Aorta (tissue), 5 donors: ENCODE measurements around the gene ADAMTS12. TPM values are rescaled to one million over a fixed set of nuclear protein-coding genes. Genes with fewer than 3 reads are reported as not detected.

Experiments used
- ATAC-seq: fragments of 200-7000 bp; cut with Tn5 transposase; one replicate; pipeline ENCODE4 v1.9.1; 2022; ENCODE audit warnings: moderate library complexity; ENCODE audit not compliant: low FRiP score
- DNase-seq, 2 donors: peaks; one replicate each; pipeline ENCODE4 v3.0.0-alpha.2; 2020
- H3K27ac ChIP-seq, 2 donors: one replicate each; pipeline ENCODE4 v1.5.1; 2013; ENCODE audit warnings: low read length in 2 of 2, mild to moderate bottlenecking in 2 of 2, moderate library complexity in 2 of 2, control low read depth in 1 of 2, inconsistent platforms in 1 of 2, low read depth in 1 of 2
- H3K27me3 ChIP-seq, 2 donors: one replicate each; pipeline ENCODE4 v1.6.1; 2013; ENCODE audit warnings: control low read depth in 1 of 2, low read length in 1 of 2, mild to moderate bottlenecking in 1 of 2, moderate library complexity in 1 of 2; ENCODE audit not compliant: insufficient read depth in 2 of 2, control insufficient read depth in 1 of 2
- H3K36me3 ChIP-seq, 2 donors: one replicate each; pipeline ENCODE4 v1.6.1; 2013; ENCODE audit warnings: control low read depth in 1 of 2, low read length in 1 of 2, mild to moderate bottlenecking in 1 of 2; ENCODE audit not compliant: insufficient read depth in 2 of 2, control insufficient read depth in 1 of 2
- H3K4me1 ChIP-seq, 2 donors: one replicate each; pipeline ENCODE4 v1.6.1; 2013; ENCODE audit warnings: low read length in 2 of 2, control low read depth in 1 of 2, mild to moderate bottlenecking in 1 of 2, moderate library complexity in 1 of 2; ENCODE audit not compliant: insufficient read depth in 2 of 2, control insufficient read depth in 1 of 2
- H3K4me3 ChIP-seq, 2 donors: one replicate each; pipeline ENCODE4 v1.5.1; 2013; ENCODE audit warnings: low read length in 2 of 2, control low read depth in 1 of 2, mild to moderate bottlenecking in 1 of 2
- H3K9me3 ChIP-seq: one replicate; pipeline ENCODE4 v1.6.1; 2013; ENCODE audit warnings: mild to moderate bottlenecking, low read length; ENCODE audit not compliant: control insufficient read depth
- WGBS, 2 donors: extraction: QIAGEN DNeasy Blood & Tissue Kit; methylation state at CpG; one replicate each; pipeline ENCODE4 v1.1.7; 2013; 5-methylcytosine and 5-hydroxymethylcytosine counted together
- intact Hi-C, 2 donors: fragments of 100-400 bp; cut with DNase I; formaldehyde crosslinking; loops; one replicate each; pipeline versions ENCODE4 v1.14.2 to v1.15.0; 2022
- polyA plus RNA-seq, 2 donors: library from polyadenylated mRNA; stranded (reverse); fragments of 200-250 nt; gene quantifications; one replicate each; pipeline ENCODE4 v1.2.3, GENCODE V29; 2013
- total RNA-seq, 2 donors: library from RNA; stranded (reverse); fragmentation: NEBNext Ultra II Directional; extraction: Animal tissue kit (Norgen Biotek cat#: 25700); gene quantifications; one replicate each; pipeline ENCODE4 v1.2.1, GENCODE V29; 2021
- donor health status: healthy with polysubstance abuse.
- donor health status: Bipolar disorder and iron deficiency.
- donor health status: DM: no; HTN: no; CAD: no.
- donor health status: DM: no; HTN: no; CAD: no.
- donor health status: DM: yes; HTN: yes; CAD: no.

ADAMTS12 gene
- total and polyA plus RNA-seq, 4 donors: 0.50 to 7.3 (median 2.8) TPM

- Histone ChIP-seq H3K27me3 (no peaks in the 10 kb centered on the region), H3K9me3 (no peaks in the 10 kb centered on the region), H3K4me1 (no peaks in the 10 kb centered on the region), H3K4me3 (no peak overlapping the region), H3K36me3 (no peaks in the 10 kb centered on the region), H3K27ac (no peak overlapping the region)
- DNase-seq (no peak), ATAC-seq (no peak)
- WGBS, 2 donors: 92 to 95% methylated on average over 2 of the region's 2 CpGs
- intact Hi-C loops: no loop called here
Observed at GRCh38 chr5:33701951-33702350, 189.8 kb downstream of the ADAMTS12 start.

DNA sequence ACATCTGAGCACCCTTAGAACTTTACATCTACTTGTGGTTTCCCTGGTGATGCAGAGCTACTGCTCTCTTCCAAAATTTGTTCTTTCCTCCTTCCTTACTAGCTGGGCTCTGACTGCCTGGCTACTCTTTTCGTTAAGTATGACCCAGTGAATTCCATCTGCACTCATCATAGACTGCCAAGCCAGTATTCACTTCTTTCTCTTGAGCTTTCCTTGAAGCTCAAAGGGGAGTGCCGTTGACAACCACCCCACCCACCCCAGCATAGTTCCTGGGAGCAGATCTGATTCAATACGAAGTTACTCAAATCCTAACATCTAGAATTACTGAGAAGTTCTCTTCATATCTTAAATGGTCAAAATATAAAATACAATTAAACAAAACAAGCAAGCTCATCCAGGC lies 190.5 kb downstream of the ADAMTS12 start:
- no peaks in the 10 kb centered on the region for H3K9me3 ChIP-seq
- no peak for ATAC-seq
- H3K27me3 ChIP-seq: no peaks in the 10 kb centered on the region
- no peaks in the 10 kb centered on the region for H3K36me3 ChIP-seq
- H3K27ac ChIP-seq: no peak overlapping the region
- intact Hi-C loops: no loop called here
- no peak overlapping the region for H3K4me3 ChIP-seq
- WGBS, 2 donors: 39% methylated on average over 3 of the region's 3 CpGs
- no peaks in the 10 kb centered on the region for H3K4me1 ChIP-seq
- no peak for DNase-seq

GRCh38 chr5:33696411-33696810 lies 195.4 kb downstream of the ADAMTS12 start:
- Histone ChIP-seq H3K36me3 (no peaks in the 10 kb centered on the region), H3K9me3 (no peaks in the 10 kb centered on the region), H3K4me1 (no peaks in the 10 kb centered on the region), H3K27me3 (no peaks in the 10 kb centered on the region), H3K4me3 (no peak overlapping the region), H3K27ac (no peak overlapping the region)
- DNase-seq: no peak
- ATAC-seq: no peak
- intact Hi-C loops: no loop called here
- WGBS, 2 donors: 79 to 92% methylated on average over 3 of the region's 3 CpGs

- Histone ChIP-seq H3K4me3 (no peak overlapping the region), H3K9me3 (peaks cover 2% of the 10 kb centered on the region), H3K36me3 (no peaks in the 10 kb centered on the region), H3K27me3 (no peaks in the 10 kb centered on the region), H3K27ac (no peak overlapping the region), H3K4me1 (no peaks in the 10 kb centered on the region)
- ATAC-seq (no peak), DNase-seq (no peak)
- WGBS, 2 donors: 95 to 97% methylated on average over 2 of the region's 2 CpGs
- intact Hi-C loops: no loop called here
Observed at GRCh38 chr5:33692980-33693379, 198.8 kb downstream of the ADAMTS12 start.

GRCh38 chr5:33691856-33692255 lies 199.9 kb downstream of the ADAMTS12 start:
- Histone ChIP-seq H3K9me3 (peaks cover 2% of the 10 kb centered on the region), H3K27me3 (no peaks in the 10 kb centered on the region), H3K4me1 (no peaks in the 10 kb centered on the region), H3K4me3 (no peak overlapping the region), H3K36me3 (no peaks in the 10 kb centered on the region), H3K27ac (no peak overlapping the region)
- DNase-seq (no peak), ATAC-seq (no peak)
- intact Hi-C loops: no loop called here

DNA sequence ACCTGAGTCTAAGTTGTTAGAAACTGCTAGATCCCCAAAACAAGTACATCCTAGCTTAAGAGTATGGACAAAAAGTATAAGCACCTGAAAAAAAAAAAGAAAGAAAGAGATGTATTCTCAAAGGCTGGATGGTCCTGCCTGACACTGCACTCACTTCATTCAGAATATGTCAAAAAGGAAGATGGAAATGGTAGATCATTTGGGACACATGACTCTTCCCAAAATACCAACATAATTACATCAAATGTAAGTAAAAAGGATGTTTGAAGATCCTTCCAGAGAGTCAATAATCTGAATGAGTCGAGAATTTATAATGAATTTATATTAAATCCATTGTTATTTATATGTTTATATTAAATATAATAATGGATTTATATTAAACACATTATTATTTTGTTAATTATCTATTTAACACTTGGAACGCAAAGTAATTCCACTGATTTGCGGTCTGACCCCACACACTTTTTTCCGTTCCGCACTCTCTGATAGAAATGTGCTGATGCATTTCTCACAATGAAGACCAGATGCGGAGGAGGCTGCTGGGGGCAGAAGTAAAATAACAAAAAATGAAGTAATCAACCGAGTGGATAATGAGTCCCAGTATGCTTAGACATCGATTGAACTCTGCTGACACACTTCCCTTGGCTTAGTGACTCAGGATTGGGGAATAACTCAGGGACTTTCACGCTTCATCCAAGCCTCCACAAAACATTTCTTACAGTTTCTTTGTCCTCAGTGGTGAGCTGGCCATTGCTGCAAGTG lies 201.2 kb downstream of the ADAMTS12 start:
- H3K27me3 ChIP-seq: no peaks in the 10 kb centered on the region
- WGBS, 2 donors: 85 to 88% methylated on average over 9 of the region's 9 CpGs
- no peak for DNase-seq
- ATAC-seq: no peak
- peaks cover 2% of the 10 kb centered on the region for H3K9me3 ChIP-seq
- H3K4me1 ChIP-seq: no peaks in the 10 kb centered on the region
- intact Hi-C loops: no loop called here
- no peak overlapping the region for H3K4me3 ChIP-seq
- H3K36me3 ChIP-seq: no peaks in the 10 kb centered on the region
- H3K27ac ChIP-seq: no peak overlapping the region

- ATAC-seq (no peak), DNase-seq (no peak)
- no peaks in the 10 kb centered on the region for H3K4me1 ChIP-seq
- 90 to 91% methylated on average over 4 of the region's 4 CpGs for WGBS, 2 donors
- intact Hi-C loops: no loop called here
- H3K27ac ChIP-seq: no peak overlapping the region
- H3K27me3 ChIP-seq: no peaks in the 10 kb centered on the region
- H3K36me3 ChIP-seq: no peaks in the 10 kb centered on the region
- H3K9me3 ChIP-seq: peaks cover 4% of the 10 kb centered on the region
- H3K4me3 ChIP-seq: no peak overlapping the region
Observed at GRCh38 chr5:33688526-33688925, 203.3 kb downstream of the ADAMTS12 start.

- H3K36me3 ChIP-seq: no peaks in the 10 kb centered on the region
- ATAC-seq: no peak
- DNase-seq: no peak
- peaks cover 4% of the 10 kb centered on the region for H3K9me3 ChIP-seq
- H3K4me1 ChIP-seq: no peaks in the 10 kb centered on the region
- intact Hi-C loops: no loop called here
- H3K4me3 ChIP-seq: no peak overlapping the region
- 36 to 51% methylated on average over 3 of the region's 3 CpGs for WGBS, 2 donors
- no peak overlapping the region for H3K27ac ChIP-seq
- H3K27me3 ChIP-seq: no peaks in the 10 kb centered on the region
Observed at GRCh38 chr5:33688066-33688465, 203.7 kb downstream of the ADAMTS12 start.

- H3K27me3 ChIP-seq: no peaks in the 10 kb centered on the region
- intact Hi-C loops: no loop called here
- H3K9me3 ChIP-seq: peaks cover 4% of the 10 kb centered on the region
- no peaks in the 10 kb centered on the region for H3K4me1 ChIP-seq
- no peak for DNase-seq
- WGBS, 2 donors: 70% methylated on average over 11 of the region's 11 CpGs
- no peak overlapping the region for H3K27ac ChIP-seq
- ATAC-seq: no peak
- H3K36me3 ChIP-seq: no peaks in the 10 kb centered on the region
- H3K4me3 ChIP-seq: no peak overlapping the region
Observed at GRCh38 chr5:33685873-33686755, 205.7 kb downstream of the ADAMTS12 start.
